Activated naive CD4-positive, alpha-beta T cell treated with anti-CD3 and anti-CD28 coated beads, Interleukin-2, amount 50 U/mL, for 16 hours (primary cell): ENCODE data around the gene NEK6.

Experiments
- DNase-seq: peaks from one replicate; pipeline ENCODE4 v3.0.0-alpha.2; 2020

Gene NEK6

GRCh38 chr9:124257844-124258606, at the start of gene NEK6:
NEK6 (plus strand) TSS chr9:124257949; CDS start chr9:124301965, 44,016 bp downstream.
- peak; percentile 15 for DNase-seq

DNA sequence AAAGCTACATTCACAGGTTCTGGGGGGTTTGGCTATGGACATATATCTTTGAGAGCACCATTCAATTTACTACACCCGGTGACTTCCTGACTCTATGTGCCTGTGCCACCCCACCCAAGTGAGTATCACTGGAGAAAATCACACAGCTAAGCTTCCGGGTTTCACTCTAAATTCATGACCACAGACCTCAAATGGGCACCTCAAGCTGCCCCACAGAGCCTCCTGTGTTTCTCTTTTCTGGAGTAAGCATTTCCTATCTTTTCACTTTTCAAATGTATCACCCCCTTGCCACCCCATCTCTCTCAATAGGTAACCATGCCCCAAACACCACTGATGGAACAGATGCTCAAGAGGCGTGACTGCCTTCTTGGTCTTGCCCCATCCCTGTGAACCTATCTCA, 49.2 kb upstream of the NEK6 start:
- DNase-seq = no peak

GRCh38 chr9:124209279-124209678, 48.5 kb upstream of the NEK6 start:
- DNase-seq = no peak

DNA sequence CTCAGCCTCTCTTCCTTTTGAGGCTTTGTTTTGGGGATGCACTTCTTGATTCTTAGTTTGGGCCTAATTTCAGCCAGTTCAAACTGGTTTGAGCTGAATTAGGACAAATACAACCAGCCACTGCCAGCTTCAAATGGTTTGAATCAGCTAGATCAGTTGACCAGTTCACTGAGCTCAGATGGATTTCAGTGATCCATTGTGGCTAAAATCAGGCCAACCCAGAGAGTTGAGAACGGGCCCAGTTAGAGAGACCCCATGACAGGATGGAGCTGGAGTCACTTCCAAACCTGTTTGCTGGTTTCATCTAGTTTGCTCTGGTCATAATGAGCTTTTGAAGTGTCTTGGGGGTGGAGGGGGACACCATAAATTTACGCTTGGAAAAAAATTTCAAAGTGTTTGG, 48.0 kb upstream of the NEK6 start:
- no peak for DNase-seq

DNA sequence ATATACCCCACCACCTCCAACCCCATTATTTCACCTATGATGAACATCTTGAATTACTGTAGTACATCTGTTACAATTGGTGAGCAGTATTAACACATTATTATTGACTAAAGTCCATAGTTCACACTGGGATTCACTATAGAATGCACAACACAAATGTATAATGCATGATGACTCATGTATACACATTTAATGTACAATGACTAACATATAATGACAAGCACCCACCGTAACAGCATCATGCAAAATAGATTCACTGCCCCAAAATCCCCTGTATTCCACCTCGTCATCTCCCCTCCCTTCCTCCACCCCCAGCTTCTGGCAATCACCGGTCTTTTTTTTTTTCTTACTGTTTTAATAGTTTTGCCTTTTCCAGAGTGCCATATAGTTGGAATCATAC, 47.1 kb upstream of the NEK6 start:
- peak; percentile 27 for DNase-seq

DNA sequence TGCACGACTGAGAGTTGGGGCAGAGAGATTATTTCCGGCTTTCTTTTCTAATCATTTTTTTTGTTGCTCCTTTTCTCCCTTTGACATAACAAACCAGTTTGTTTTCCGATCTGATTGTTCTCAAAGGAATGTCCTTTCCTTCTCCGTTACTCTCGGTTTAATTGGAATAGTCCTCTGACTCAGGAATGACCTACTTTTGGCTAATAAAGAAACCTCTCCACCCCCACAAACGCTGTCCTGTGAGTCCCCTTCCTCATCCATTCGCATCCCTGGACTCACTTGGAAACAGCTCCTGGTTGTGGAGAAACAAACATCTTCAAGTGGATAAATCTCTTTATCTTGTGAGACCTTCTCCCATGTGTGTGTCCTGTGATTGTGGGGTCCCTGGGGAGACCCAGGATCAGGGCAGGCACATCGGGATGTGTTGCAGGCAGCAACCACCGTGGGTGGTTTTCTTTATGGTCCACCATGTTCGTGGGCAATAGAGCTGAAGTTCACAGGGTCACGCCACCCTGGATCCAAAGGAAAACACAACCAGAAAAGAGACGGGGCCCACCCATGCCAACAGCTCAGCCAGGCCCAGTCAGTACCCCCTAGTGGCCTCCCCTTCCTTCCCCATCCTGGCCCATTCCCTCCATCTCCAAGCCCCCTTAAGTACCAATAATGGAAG, 45.2 kb upstream of the NEK6 start:
- DNase-seq = no peak

- DNase-seq = no peak
These were observed 44.4 kb upstream of the NEK6 start for GRCh38 chr9:124213396-124213795.

GRCh38 chr9:124214116-124214515, 43.6 kb upstream of the NEK6 start:
- DNase-seq = no peak

GRCh38 chr9:124214596-124215367, 43.0 kb upstream of the NEK6 start:
- DNase-seq = no peak

DNA sequence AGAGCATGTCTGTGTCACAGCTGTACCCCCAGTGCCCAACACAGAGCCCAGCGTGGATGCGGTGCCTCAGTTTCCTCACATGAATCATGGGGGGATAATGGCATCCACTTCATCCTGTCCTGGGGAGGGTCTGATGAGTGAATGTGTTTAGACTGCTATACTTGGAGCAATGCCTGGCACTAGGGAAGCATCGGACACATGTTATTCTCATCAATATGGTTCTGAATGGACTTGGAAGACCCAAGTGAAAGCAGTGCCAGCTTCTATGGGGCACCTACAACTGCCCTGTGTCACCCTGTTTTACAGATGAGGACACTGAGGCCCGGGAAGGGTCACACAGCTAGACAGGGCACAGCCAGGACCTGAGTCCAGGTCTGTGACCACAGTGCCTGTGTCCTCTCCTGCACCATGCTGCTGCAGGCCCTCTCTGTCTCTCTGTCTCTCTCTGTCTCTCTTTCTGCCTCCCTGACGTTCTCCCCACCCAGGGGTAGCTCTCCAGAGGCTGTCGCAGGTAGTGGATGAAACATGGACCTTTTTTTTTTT, 42.3 kb upstream of the NEK6 start:
- no peak for DNase-seq

- no peak for DNase-seq
These were observed 41.8 kb upstream of the NEK6 start for GRCh38 chr9:124215956-124216355.

- DNase-seq = peak; percentile 19
These were observed 41.1 kb upstream of the NEK6 start for GRCh38 chr9:124216474-124217176.

DNA sequence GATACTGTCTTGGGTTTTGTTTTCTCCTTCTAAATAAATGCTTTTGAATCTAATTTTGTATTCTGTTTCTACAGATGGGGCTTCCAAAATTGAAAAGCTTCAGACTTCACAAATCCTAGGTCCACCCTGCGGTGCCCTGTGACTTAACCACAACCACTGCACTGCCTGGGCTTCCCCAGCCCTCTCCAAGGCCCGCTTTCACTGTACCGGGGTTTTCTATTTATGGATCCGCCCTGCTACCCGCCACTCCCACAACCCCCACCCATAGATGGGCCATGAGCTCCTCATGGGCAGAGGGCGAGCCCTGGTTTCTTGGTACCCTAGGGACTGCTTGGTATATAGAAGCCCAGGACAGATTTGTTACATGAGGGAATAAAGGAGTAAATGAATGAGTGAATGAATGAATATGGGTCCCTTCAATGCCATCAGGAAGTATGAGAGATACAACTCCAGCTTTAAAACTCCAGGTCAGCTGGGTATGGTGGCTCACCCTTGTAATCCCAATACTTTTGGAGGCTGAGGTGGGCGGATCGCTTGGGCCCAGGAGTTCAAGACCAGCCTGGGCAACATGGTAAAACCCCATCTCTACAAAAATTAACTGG, 39.8 kb upstream of the NEK6 start:
- no peak for DNase-seq

DNA sequence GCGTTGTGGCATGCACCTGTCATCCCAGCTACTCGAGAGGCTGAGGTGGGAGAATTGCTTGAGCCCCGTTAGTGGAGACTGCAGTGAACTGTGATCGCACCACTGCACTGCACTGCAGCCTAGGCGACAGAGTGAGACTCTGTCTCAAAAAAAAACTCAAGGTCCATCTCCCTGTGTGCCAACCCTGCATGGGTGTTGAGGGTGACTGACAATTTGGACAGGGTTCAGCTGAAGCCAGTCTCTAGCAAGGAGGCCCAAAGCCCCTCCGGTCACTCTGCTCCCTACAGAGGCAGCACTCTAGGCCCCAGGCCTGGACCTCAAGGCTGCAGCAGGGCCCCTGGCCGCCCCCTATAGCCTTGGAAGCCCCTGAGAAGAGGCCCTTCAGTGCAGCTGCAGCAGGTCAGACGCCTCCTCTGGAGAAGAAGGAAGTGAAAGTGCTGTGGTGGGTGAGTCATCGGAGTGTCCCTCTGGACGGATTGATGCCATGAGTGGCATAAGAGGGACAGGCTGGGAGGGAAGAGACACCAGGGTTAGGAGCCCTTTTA, 39.2 kb upstream of the NEK6 start:
- no peak for DNase-seq

GRCh38 chr9:124218987-124219461, 38.7 kb upstream of the NEK6 start:
- no peak for DNase-seq

DNA sequence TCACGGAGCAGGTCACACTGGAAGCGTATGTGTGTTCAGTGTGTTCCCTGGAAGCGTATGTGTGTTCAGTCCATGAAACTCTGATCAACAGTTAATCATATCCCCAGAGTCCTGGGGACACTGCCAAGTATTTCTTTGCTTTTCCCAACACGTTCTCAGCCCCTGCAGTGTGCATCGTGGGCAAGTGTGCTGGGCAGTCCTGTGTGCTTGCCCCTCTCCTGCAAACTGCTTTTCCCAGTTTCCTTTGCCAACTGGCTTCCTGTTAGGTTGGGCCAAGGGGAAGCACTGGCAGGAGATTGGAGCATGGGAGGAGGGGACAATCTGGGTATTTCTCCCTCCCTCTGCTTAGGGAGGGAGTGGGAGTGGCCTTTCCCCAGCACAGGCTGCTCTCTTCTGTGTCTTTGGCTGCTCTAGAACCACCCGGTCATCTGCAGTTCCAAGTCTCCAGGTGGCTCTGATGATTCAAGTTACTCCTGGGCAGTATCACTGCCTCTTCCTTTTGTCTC, 36.8 kb upstream of the NEK6 start:
- no peak for DNase-seq

DNA sequence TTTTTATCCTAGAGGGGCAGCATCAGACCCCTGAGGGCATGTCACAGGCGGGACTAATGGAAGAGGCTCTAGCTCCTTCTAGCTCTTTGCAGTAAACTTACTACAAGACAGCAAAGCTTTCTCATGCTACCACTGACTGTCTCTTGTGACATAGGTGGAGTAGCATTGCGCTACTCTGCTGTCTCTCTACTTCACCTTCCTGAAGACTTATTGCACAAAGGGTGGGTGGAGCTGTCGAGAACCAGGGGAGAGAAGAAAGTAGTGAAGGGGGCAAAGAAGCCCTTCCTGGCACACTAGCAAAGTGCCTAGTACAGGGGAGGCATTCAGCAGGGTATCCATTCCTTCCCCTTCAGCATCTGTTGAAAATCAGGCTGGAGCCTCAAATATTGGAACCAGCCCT, 36.1 kb upstream of the NEK6 start:
- no peak for DNase-seq

DNA sequence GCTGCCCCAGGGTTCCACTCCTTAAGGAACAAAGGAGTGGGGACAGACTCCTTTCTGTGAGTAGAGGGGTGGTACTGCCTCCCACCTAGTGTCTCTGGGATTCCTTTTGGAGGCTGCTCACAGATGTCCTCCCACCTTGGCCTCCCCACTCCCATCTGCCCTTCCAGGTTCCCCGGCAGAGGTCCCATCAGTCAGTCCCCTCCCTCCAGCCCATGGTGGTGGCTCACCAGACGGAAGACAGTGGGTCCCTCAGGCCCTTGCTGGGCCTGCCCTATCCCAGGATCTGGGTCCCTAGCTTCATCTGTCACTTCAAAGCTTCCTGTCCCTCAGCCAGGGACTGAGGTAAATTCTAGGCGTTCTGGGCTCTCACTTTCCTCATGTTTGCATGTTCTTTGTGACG, 35.6 kb upstream of the NEK6 start:
- DNase-seq = no peak

DNA sequence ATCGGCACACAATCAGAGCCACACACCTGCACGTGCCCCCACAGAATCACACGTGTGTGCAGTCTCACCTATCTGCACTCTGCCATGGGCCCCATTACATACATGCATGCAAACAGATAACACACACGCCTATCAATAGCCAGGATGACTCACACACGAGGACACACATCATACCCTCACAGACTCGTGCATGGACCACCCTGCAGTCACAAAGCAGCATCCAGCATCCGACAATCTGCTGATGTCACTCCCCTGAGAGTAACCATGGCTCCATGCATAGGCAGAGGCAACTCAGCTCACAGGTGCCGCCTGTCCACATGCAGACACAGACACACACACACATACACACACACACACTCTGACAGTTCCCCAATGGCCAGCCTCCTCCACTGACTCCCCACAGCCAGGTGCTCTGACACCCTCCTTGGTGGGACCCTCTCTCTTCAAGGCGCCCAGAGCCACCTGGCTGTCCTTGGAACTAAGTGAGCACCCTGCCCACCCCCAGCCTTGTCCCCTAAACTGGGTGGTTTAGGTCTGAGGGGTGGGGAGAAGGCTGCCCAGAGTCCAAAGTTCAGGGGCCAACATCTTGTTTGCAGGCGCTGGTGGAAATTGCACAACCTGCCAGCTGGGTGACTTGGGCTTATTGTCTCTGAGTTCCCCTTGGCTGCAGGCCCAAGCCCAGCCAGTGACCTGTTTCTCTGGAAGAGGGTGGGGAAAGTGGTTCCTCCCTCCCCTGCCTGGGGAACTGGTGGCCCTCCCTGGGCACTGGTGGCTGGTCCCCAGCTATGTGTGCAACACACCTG, 34.6 kb upstream of the NEK6 start:
- no peak for DNase-seq

DNA sequence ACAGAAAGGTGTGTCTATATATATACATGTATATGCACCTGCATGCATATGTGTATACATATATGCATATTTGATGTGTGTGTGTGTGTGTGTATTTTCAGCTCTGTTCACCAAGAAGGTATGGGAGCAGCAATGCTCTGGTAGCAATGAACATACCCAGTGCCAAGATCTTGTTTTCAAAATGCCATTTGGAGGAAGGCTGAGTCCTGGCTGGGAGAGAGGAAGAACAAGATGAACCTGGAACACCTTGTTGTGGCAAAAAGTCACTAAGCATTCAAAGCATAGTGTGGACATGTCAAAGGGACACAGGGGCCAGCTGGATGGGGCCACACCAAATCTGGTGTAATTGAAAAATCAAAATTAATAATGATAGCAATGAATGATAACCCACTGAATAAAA, 31.8 kb upstream of the NEK6 start:
- DNase-seq = no peak

GRCh38 chr9:124228516-124228915, 29.2 kb upstream of the NEK6 start:
- DNase-seq = no peak
